Mesothelial cell of epicardium (in vitro differentiated cells): ENCODE results near the gene ITPR2. TPM values are rescaled to one million over a fixed set of nuclear protein-coding genes. Genes with fewer than 3 reads are reported as not detected.

Source experiments
- DNase-seq, 2 experiments: peaks; one replicate each; pipeline ENCODE4 v3.0.0; 2021; ENCODE audit warnings: low spot score in 2 of 2; ENCODE audit not compliant: unreplicated experiment in 2 of 2
- H3K27ac Mint-ChIP-seq: 2 replicates; pipeline ENCODE4 v1.8.0; 2021; ENCODE audit warnings: mixed read lengths
- H3K27me3 Mint-ChIP-seq: 2 replicates; pipeline ENCODE4 v1.8.0; 2021; ENCODE audit warnings: low read depth, mixed read lengths
- H3K36me3 Mint-ChIP-seq: 2 replicates; pipeline ENCODE4 v1.8.0; 2021; ENCODE audit warnings: mixed read lengths
- H3K4me1 Mint-ChIP-seq: 2 replicates; pipeline ENCODE4 v1.8.0; 2021; ENCODE audit warnings: mixed read lengths
- H3K4me3 Mint-ChIP-seq: 2 replicates; pipeline ENCODE4 v1.8.0; 2021; ENCODE audit warnings: mild to moderate bottlenecking, moderate library complexity, mixed read lengths
- H3K9me3 Mint-ChIP-seq: 2 replicates; pipeline ENCODE4 v1.8.0; 2021; ENCODE audit warnings: mixed read lengths
- CTCF ChIP-seq: fragments of 200-600 bp; sonication (generic); IDR thresholded peaks from one replicate; pipeline ENCODE4 v1.5.0; 2021; ENCODE audit warnings: antibody characterized with exemption; ENCODE audit not compliant: unreplicated experiment
- total RNA-seq: library from RNA; stranded (reverse); gene quantifications from 3 replicates; pipeline ENCODE4 v1.2.1, GENCODE V29; 2021

The ITPR2 gene
- total RNA-seq, 1 donor from 2014 or later, result 62.3 TPM

- DNase-seq, result no peak
- Mint-ChIP-seq H3K36me3 (peaks cover 33% of the 10 kb centered on the region), H3K27me3 (no peaks in the 10 kb centered on the region), H3K9me3 (peaks cover 12% of the 10 kb centered on the region), H3K4me1 (peaks cover 7% of the 10 kb centered on the region), H3K27ac (no peak overlapping the region), H3K4me3 (no peak overlapping the region)
- TF ChIP-seq CTCF, result no peak
Measured at GRCh38 chr12:26548227-26548626, 284.8 kb downstream of the ITPR2 start.

- no peak for DNase-seq
- peaks cover 12% of the 10 kb centered on the region for H3K9me3 Mint-ChIP-seq
- no peak overlapping the region for H3K27ac Mint-ChIP-seq
- H3K36me3 Mint-ChIP-seq, result peaks cover 29% of the 10 kb centered on the region
- H3K4me3 Mint-ChIP-seq, result no peak overlapping the region
- no peaks in the 10 kb centered on the region for H3K27me3 Mint-ChIP-seq
- TF ChIP-seq CTCF, result no peak
- H3K4me1 Mint-ChIP-seq, result peaks cover 7% of the 10 kb centered on the region
Measured at GRCh38 chr12:26546535-26547314, 286.3 kb downstream of the ITPR2 start.

- Mint-ChIP-seq H3K36me3 (peaks cover 8% of the 10 kb centered on the region), H3K9me3 (no peaks in the 10 kb centered on the region), H3K27ac (no peak overlapping the region), H3K4me1 (peaks cover 7% of the 10 kb centered on the region), H3K4me3 (no peak overlapping the region), H3K27me3 (no peaks in the 10 kb centered on the region)
- DNase-seq, result no peak
- TF ChIP-seq CTCF, result no peak
Measured at GRCh38 chr12:26539131-26539530, 293.9 kb downstream of the ITPR2 start.

- Mint-ChIP-seq H3K27ac (no peak overlapping the region), H3K27me3 (no peaks in the 10 kb centered on the region)
Measured at GRCh38 chr12:26537651-26538050, 295.3 kb downstream of the ITPR2 start.

GRCh38 chr12:26537126-26537525, 295.9 kb downstream of the ITPR2 start:
- no peak overlapping the region for H3K4me3 Mint-ChIP-seq
- DNase-seq, result no peak
- no peaks in the 10 kb centered on the region for H3K27me3 Mint-ChIP-seq
- no peak for TF ChIP-seq CTCF
- no peak overlapping the region for H3K27ac Mint-ChIP-seq
- peaks cover 11% of the 10 kb centered on the region for H3K36me3 Mint-ChIP-seq
- peaks cover 7% of the 10 kb centered on the region for H3K4me1 Mint-ChIP-seq
- H3K9me3 Mint-ChIP-seq, result no peaks in the 10 kb centered on the region

More at GRCh38 chr12:26537651-26538050, 295.3 kb downstream of the ITPR2 start:
- no peak overlapping the region for H3K4me3 Mint-ChIP-seq
- no peaks in the 10 kb centered on the region for H3K9me3 Mint-ChIP-seq
- peaks cover 11% of the 10 kb centered on the region for H3K36me3 Mint-ChIP-seq
- peaks cover 7% of the 10 kb centered on the region for H3K4me1 Mint-ChIP-seq
- no peak for TF ChIP-seq CTCF
- DNase-seq, result no peak
